Posterior vena cava (tissue), 2 donors: ENCODE data around the gene TELO2. TPM values are rescaled to one million over a fixed set of nuclear protein-coding genes. Genes with fewer than 3 reads are reported as not detected.

Source experiments
- DNase-seq: peaks from one replicate; pipeline ENCODE4 v3.0.0-alpha.2; 2020; ENCODE audit warnings: low spot score
- intact Hi-C, 2 donors: fragments of 100-400 bp; cut with DNase I; formaldehyde crosslinking; loops; one replicate each; pipeline versions ENCODE4 v1.14.1 to v1.14.2; 2022 to 2023
- total RNA-seq, 2 donors: library from RNA; stranded (reverse); fragmentation: NEBNext Ultra II Directional; extraction: Animal tissue kit (Norgen Biotek cat#: 25700); gene quantifications; one replicate each; pipeline ENCODE4 v1.2.1, GENCODE V29; 2021
- donor health status: DM: yes; HTN: yes; CAD: no.
- donor health status: DM: yes; HTN: yes; CAD: no.

Gene TELO2
- total RNA-seq, 2 donors from 2014 or later = 20.8 to 21.4 TPM

DNA sequence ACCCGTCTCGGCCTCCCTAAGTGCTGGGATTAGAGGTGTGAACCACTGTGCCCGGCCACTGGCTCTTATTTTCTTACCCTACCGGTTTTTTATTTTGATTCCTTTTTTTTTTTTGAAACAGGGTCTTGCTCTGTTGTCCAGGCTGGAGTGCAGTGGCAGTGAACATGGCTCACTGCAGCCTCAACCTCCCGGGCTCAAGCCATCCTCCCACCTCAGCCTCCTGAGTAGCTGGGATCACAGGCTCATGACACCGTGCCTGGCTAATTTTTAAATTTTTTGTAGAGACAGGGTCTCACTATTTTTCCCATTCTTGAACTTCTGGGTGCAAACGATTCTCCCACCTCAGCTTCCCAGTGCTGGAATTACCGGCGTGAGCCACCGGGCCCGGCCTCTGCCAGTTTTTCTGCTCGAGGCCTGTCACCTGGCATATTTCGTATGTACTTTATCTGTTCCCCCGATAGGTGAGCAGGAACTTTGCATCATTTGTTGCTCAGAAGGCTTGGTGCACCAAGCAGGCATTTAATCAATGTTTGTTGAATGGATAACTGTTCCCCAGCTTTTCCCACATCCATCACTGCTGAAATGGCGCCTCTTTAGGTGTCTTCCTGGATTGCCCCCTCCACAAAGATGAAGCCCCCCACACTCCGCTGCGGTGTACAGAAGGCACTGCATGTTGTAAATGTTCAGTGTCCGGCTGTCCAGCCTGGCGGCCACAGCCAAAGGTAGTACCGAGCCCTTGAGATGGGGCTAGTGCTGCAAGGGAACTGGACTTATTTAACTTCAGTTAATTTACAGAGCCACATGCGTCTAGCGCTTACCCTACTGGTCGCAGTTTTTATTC, 858 bp upstream of the TELO2 start:
- intact Hi-C loops = loop anchor here in 1 of 2 donors (5.0 to 10.0 kb wide), 3 partner anchors 62 to 202 kb away; no protein-coding TSS in a partner anchor
- DNase-seq = no peak

DNA sequence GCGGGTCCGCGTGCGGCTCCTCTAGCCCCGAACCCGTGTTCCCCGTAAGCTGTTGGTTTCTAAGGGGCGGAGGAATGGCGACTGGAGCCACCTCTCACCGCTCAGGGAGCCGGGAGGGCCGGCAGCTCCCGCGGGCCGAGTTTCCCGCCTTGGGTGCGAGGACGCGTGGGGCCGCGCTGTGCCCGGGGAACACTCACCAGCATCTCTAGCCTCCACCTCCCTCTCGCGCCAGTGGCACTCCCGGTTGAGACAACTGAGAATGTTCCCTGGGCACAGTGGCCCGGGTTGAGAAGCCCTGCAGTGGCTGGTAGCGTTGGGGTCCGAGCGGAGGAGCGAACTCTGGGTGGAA, 560 bp downstream of the TELO2 start:
- no peak for DNase-seq
- intact Hi-C loops = loop anchor here in 1 of 2 donors (5.0 to 10.0 kb wide), 3 partner anchors 61 to 201 kb away; no protein-coding TSS in a partner anchor

DNA sequence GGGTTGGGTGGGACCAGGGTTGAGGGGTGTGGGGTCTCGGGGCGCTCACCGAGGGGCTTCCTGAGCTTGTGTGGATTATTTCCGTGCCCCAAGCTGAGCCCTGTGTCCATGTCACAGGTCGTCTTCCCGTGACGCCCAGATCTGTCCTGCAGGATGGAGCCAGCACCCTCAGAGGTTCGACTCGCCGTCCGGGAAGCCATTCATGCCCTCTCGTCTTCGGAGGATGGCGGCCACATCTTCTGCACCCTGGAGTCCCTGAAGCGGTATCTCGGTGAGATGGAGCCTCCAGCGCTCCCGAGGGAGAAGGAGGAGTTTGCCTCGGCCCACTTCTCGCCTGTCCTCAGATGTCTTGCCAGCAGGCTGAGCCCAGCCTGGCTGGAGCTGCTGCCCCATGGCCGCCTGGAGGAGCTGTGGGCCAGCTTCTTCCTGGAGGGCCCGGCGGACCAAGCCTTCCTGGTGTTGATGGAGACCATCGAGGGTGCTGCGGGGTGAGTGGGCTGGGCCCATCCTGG, 1.0 kb downstream of the TELO2 start:
- intact Hi-C loops = loop anchor here in 1 of 2 donors (5.0 to 10.0 kb wide), 3 partner anchors 61 to 201 kb away; no protein-coding TSS in a partner anchor
- no peak for DNase-seq

DNA sequence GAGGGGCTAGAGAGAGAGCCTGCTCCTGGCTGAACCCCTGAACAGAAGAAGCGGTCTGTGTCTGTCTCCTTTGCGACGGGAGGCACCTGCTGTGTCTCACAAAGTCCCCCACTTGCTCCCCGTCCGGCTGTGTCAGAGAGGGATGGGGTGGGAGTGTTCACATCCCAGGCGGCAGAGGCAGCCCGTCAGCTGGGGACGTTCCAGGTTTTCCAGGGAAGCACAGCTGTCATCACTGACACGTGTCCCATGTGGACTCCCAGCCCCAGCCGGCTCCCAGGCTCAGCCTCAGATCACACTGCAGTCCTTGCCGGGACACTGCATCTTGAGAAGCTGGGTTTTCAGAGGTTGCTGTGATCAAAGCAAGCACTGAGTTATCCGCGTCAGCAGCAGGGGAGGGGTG, 1.6 kb downstream of the TELO2 start:
- DNase-seq = no peak
- intact Hi-C loops = loop anchor here in 1 of 2 donors (5.0 to 10.0 kb wide), 3 partner anchors 60 to 200 kb away; no protein-coding TSS in a partner anchor

DNA sequence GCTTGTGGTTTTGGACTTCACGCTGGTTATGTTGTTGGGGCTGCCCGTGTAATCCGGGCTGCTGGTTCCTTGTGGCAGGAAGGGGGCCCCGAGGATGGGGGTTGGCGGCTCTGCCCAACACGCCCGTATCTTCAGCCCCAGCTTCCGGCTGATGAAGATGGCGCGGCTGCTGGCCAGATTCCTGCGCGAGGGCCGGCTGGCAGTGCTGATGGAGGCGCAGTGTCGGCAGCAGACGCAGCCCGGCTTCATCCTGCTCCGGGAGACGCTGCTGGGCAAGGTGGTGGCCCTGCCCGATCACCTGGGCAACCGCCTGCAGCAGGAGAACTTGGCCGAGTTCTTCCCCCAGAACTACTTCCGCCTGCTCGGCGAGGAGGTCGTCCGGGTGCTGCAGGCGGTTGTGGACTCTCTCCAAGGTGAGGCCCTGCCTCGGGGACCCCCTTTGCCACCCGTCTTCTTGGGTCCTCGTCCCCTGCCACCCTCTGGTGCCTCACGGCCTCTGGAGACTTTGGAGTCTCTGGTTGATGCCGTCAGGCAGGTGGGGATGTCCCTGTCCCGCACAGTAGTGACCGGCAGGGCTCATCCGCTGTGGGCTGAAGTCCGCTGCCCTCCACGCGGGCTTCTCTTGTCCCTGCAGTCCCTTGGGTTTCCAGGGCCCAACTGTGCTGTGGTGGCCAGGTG, 2.2 kb downstream of the TELO2 start:
- DNase-seq = no peak
- intact Hi-C loops = loop anchor here in 1 of 2 donors (10.0 kb wide), 2 partner anchors 59 to 199 kb away; no protein-coding TSS in a partner anchor

DNA sequence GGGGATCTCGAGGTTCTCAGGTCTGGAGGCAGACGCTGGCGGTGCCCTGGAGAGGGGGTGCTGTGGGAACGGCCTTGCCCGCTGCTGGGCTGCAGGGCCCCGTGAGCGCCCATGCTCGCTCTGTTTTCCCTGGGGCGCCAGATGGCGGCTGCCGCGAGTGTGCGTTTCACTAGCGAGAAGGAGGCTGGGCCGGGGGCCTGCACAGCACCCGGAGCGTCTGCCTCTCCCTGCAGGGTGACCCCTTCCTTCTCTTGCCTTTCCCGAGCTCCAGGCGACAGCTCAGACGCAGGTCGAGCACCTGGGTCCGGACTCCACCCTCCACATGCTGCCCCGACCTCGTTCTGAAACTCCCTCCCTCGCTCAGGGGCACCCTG, 2.7 kb downstream of the TELO2 start:
- intact Hi-C loops = loop anchor here in 1 of 2 donors (10.0 kb wide), 2 partner anchors 59 to 199 kb away; no protein-coding TSS in a partner anchor
- no peak for DNase-seq

DNA sequence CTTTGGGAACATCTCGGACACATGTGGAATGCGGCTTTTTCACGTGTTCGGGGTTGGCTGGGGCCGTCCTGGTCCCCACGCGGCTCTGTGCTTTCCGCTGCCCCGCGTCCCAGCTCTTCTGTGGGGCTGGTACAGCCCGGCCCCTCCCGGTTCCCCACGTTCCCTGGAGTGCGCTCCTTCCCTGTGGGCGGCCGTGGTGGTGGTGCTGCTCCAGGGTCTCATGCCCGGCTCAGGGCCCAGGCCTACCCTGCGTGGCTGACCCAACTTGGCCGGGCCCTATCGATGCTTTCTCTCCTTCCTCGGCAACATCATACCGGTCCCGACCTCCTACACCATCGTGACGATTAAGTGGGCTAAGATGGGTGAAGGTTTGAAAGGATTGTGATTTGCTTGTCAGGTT, 3.3 kb downstream of the TELO2 start:
- intact Hi-C loops = loop anchor here in 1 of 2 donors (10.0 kb wide), 2 partner anchors 58 to 198 kb away; no protein-coding TSS in a partner anchor

DNA sequence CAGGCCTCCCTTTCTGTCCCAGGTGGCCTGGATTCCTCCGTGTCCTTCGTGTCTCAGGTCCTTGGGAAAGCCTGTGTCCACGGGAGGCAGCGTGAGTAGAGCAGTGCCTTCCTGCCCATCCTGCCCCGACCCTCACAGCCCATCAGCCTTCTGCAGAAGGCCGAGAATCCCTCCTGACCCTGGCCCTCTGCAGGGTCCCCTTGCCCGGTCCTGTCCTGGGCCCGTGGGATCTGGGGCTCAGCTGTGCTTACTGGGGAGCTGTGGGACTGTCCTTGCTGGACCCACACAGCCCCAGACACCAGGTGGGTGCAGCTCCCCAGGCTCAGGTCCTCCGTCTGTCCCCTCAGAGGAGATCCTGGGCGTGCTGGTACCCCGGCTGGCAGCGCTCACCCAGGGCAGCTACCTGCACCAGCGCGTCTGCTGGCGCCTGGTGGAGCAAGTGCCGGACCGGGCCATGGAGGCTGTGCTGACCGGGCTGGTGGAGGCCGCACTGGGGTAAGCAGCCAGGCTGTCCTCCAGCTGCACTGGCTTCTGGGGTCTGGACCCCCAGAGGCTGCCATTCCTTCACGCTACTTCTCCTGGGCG, 3.9 kb downstream of the TELO2 start:
- intact Hi-C loops = loop anchor here in 1 of 2 donors (10.0 kb wide), 2 partner anchors 58 to 198 kb away; no protein-coding TSS in a partner anchor
- no peak for DNase-seq

More for the DNA sequence above, 3.3 kb downstream of the TELO2 start:
- DNase-seq = no peak

DNA sequence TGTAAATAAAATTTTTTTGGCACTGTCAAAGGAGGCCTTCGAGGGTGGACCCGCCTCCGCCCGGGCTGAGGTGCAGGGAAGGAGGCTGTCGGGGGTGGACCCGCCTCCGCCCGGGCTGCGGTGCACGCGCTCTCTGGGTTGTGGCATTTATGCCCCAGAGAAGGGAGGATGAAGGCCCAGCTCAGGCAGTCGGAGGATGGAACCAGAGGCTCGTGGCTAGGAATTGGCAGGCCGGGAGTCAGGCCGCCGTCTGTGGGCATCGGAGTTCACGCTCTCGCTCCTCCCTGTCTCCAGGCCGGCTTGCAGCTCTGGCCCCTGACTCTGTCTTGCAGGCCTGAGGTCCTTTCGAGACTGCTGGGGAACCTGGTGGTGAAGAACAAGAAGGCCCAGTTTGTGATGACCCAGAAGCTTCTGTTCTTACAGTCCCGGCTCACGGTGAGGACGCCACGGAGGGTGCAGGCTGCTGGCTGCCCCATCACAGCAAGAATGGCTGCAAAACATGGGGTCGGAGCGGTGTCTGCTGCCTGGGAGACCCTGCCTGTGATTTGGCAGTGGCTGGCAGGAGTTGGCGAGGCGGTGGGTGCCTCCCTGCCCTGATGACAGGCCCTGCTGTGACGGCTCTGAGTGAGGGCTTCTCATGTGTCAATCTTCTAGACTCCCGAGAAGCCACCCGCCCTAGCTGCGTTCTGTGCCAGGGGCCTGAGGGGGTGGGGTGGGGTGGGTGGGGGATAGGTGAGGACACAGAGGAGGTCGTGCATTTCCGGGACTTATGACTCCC, 5.9 kb downstream of the TELO2 start:
- no peak for DNase-seq
- intact Hi-C loops = loop anchor here in 1 of 2 donors (10.0 kb wide), 2 partner anchors 56 to 196 kb away; no protein-coding TSS in a partner anchor

DNA sequence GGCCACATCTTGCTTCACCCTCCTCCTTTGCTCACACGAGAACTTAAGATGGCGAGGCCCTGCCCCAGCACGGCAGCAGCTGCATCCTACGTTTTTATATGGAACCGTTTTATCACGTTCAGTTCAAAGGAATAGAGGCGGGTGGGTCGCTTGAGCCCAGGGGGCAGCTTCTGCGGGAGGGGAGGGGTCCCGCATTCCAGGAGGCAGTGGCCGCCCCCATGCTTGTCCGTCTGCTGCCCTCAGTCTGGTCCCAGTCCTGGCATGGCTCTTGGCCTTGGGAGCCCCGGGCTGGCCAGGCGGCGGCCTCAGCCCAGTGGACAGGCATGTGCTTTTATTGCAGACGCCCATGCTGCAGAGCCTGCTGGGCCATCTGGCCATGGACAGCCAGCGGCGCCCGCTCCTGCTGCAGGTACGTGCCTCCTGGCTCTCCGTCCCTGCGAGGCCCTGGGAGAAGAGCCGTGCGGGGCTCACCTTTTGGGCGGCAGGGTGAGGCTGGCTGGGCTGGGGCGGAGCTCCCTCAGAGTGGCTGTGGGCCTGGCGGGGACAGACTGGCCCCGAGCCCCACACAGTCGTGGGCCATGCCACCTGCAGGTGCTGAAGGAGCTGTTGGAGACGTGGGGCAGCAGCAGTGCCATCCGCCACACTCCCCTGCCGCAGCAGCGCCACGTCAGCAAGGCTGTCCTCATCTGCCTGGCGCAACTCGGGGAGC, 6.8 kb downstream of the TELO2 start:
- DNase-seq = no peak
- intact Hi-C loops = loop anchor here in 1 of 2 donors (10.0 kb wide), 2 partner anchors 55 to 195 kb away; no protein-coding TSS in a partner anchor

DNA sequence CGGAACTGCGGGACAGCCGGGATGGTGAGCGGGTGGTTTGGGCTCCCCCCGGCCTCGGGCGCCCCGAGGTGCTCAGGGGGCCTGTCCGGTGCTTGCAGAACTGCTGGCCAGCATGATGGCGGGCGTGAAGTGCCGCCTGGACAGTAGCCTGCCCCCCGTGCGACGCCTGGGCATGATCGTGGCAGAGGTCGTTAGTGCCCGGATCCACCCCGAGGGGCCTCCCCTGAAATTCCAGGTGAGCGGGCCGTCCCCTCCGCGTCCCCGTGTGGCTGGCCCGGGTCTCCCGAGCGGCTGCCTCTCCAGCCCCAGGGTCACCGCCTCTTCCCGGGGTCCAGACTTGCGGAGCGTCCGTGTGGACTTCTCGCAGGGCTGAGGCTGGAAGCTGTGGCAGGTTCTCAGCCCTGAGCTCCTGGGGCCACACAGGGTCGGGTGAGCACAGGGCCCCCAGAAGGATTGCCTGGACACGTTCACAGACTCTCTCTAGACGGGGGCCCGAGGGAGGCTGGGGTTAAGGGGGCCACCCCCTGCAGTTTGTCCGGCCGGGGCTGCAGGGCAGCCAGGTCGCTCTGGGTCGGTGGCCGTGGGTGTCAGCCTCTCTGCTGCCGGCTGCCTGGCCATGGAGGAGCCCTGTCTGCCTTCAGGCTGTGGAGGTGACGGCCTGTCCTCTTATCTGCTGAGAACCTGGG, 7.4 kb downstream of the TELO2 start:
- intact Hi-C loops = no loop called here
- DNase-seq = no peak

DNA sequence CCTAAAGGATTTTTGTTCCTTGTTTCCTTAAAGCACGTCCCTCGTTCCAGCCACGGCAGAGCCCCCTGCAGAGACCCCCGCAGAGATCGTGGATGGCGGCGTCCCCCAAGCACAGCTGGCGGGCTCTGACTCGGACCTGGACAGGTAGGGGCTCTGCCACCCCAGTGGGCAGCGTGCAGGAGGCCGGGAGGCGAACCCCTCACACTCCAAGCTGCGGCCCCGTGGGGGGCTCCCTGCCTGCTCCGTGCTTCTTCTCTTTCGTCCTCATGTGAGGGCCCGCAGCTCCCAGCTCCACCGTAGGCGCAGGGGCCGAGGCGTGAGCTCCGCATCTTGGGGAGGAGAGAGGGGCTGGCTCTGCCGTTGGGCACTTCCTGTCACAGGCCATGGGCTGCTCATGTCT, 8.5 kb downstream of the TELO2 start:
- intact Hi-C loops = no loop called here
- DNase-seq = no peak

DNA sequence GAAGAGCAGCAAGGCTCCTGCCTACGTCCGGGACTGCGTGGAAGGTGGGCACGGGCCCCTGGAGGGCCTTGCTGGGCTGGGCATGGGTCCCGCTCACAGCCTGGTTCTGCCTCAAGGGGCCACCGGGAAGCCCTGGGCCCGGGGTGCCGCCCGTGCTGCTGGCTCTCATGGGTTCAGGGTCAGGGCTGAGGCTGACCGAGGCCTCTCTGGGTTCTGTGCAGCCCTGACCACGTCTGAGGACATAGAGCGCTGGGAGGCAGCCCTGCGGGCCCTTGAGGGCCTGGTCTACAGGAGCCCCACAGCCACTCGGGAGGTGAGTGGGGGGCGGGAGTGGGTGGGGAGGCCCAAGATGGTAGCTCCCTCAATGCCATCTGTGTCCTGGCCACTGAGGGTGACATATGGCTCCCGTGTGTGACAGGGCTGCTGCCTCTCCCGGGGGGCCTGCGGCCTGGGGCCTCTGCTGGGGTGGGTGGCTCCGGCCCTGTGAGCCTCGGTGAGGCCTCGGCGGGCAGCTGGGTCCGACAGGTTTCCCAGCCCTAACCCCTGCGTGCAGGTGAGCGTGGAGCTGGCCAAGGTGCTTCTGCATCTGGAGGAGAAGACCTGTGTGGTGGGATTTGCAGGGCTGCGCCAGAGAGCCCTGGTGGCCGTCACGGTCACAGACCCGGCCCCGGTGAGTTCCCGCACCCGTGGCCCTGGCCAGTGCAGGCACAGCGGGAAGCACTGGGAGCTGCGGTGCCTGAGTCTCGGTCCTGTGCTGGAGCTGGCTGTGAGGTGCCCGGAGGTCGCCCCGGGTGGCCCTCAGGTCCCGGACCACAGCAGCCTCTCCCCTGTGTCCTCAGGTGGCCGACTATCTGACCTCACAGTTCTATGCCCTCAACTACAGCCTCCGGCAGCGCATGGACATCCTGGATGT, 9.2 kb downstream of the TELO2 start:
- no peak for DNase-seq
- intact Hi-C loops = no loop called here

DNA sequence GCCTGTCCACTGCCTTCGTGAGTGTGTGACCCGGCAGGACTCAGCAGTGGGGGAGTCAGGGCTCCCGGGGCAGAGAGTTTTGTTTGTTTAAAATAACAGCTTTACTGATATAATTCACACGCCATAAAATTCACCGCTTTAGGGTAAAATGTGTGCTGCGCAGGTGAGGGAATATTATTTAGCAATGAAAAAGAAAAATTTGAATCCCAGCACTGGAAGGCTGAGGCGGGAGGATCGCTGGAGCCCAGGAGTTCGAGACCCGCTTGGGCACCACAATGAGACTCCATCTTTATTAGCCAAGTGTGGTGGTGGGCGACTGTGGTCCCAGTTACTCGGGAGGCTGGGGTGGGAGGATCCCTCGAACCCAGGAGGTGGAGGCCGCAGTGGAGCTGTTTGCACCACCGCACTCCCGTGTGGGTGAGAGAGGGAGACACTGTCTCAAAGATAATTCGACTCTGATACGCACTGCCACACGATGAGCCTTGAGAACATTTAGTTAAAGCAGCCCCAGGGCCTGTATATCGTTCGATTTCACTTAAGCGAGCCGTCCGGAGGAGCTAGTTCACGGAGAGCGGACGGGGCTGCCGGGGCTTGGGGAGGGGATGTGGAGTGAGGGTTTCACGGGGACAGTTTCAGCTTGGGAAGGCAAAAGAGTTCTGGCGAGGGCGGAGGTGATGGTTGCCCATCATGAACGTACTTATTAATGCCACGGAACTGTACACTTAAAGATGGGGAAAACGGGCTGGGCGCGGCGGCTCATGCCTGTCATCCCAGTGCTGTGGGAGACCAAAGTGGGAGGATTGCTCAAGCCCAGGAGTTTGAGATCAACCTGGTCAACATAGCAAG, 10.2 kb downstream of the TELO2 start:
- no peak for DNase-seq
- intact Hi-C loops = no loop called here

DNA sequence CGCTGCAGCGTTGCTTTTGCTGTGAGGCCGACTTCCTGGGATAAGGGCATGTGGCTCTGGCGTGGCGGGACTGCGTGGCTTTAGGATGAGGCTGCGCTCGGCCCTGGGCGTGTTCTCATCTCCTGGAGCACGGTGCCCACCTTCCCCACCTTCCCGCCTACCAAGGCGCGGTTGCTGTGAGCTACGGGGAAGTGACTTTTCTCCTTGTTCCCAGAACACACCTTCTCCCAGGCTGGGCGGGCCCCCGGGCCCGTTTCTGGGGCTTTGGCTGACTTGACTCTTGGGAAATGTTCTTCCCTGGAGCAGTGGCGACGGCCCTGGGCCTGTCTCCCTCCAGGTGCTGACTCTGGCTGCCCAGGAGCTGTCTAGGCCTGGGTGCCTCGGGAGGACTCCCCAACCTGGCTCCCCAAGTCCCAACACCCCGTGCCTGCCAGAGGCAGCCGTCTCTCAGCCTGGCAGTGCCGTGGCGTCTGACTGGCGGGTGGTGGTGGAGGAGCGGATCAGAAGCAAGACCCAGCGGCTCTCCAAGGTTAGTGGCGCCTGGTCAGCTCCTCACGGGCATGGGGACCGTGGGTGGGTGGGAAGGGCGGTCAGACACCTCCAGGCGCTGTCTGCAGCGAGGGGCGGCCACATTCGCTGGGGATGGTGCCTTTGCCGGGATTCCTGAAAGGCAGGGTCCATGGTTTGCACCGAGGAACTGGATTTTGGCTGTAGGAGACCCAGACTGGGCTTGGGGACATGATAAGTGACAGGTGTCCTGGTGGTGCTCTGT, 12.1 kb downstream of the TELO2 start:
- no peak for DNase-seq
- intact Hi-C loops = no loop called here
